ENCODE measurements around the gene BTBD2. TPM values are rescaled to one million over a fixed set of nuclear protein-coding genes. Genes with fewer than 3 reads are reported as not detected.
A peak's percentile ranks its signal among the peaks of the same experiment; 100 is the strongest.

BTBD2 gene
- total and polyA plus RNA-seq, 2 of the 8 experiments (the other 6 are each of a cell fraction or from before 2014, with no cell fraction given) = 91.7 to 92.3 TPM

GRCh38 chr19:2061495-2062388, 46.2 kb upstream of the BTBD2 start:
- DNase-seq (ENCODE audit: low read depth in 1 of 2, low spot score in 2 of 2) = peak; percentile 93 to 98
- no peak overlapping the region; the same call in none of the 2 replicates for H3K18ac ChIP-seq (ENCODE audit: extremely low read depth, low read length)
- peaks cover 5% of the 10 kb centered on the region; the same call in 1 of the 2 replicates for H3K23me2 ChIP-seq (ENCODE audit: low read depth, low read length)
- ChIA-PET POLR2A (ENCODE audit: partially characterized antibody) (interaction anchor here (0.7 to 22.2 kb wide), 4 partner anchors 10 to 55 kb away, joined by 3 to 524 read pairs (median 54); partner anchors contain the start of gene MKNK2), CTCF (ENCODE audit: partially characterized antibody) (interaction anchor here (0.6 to 1.8 kb wide), 4 partner anchors 10 to 298 kb away, joined by 3 to 4 read pairs (median 3); partner anchors contain the start of gene MKNK2)
- H4K5ac ChIP-seq (ENCODE audit: insufficient read length, low read depth, low read length) = peak overlapping the region; percentile 69
- no peaks in the 10 kb centered on the region for H3K79me1 ChIP-seq (ENCODE audit: low read depth, low read length)
- FAIRE-seq = no peak
- peak overlapping the region; percentile 76 to 97 for H3K4me2 ChIP-seq (ENCODE audit: insufficient read depth in 1 of 2, low read depth in 2 of 2, low read length in 2 of 2)
- peak overlapping the region; percentile 76; the same call in 1 of the 2 replicates for H2BK5ac ChIP-seq (ENCODE audit: low read depth, low read length)
- peak overlapping the region; percentile 32; the same call in 1 of the 2 replicates for H2BK20ac ChIP-seq (ENCODE audit: low read length)
- H3K14ac ChIP-seq (ENCODE audit: insufficient read length) = no peak overlapping the region
- H3K36me3 ChIP-seq (ENCODE audit: control insufficient read depth in 2 of 4, insufficient read depth in 4 of 4, low read length in 3 of 4) = no peaks in the 10 kb centered on the region
- H3K4me1 ChIP-seq (replicated peaks in 1 of 4; ENCODE audit: control insufficient read depth in 3 of 4, insufficient read depth in 4 of 4, low read length in 3 of 4) = peaks cover 4 to 28% (median 19%) of the 10 kb centered on the region in 4 experiments
- H2AK5ac ChIP-seq (ENCODE audit: low read depth, low read length) = no peak overlapping the region
- no peaks in the 10 kb centered on the region for H3K9me3 ChIP-seq (ENCODE audit: insufficient read depth in 2 of 2, low read depth in 1 of 2, low read length in 1 of 2)
- peak overlapping the region; percentile 33 for H3K56ac ChIP-seq (replicated peaks; ENCODE audit: insufficient read length, low read depth, low read length)
- H2BK15ac ChIP-seq (ENCODE audit: low read length) = peak overlapping the region; percentile 81; the same call in 1 of the 2 replicates
- peak overlapping the region; percentile 69 for H2BK120ac ChIP-seq (replicated peaks; ENCODE audit: low read depth, low read length)
- peak overlapping the region; percentile 78 for H3K4ac ChIP-seq (replicated peaks; ENCODE audit: insufficient read length, low read depth, low read length)
- H3K23ac ChIP-seq (ENCODE audit: insufficient read length) = no peak overlapping the region
- H2AFZ ChIP-seq (ENCODE audit: low read length) = no peak overlapping the region
- no peaks in the 10 kb centered on the region for H3K27me3 ChIP-seq (replicated peaks in 1 of 4; ENCODE audit: control insufficient read depth in 3 of 4, extremely low read depth in 1 of 4, insufficient read depth in 3 of 4, low read length in 3 of 4)
- peak overlapping the region; percentile 41 to 68 (median 54) for H3K4me3 ChIP-seq (ENCODE audit: extremely low read depth in 1 of 4, insufficient read depth in 2 of 4, low read depth in 3 of 4, low read length in 4 of 4)
- no peaks in the 10 kb centered on the region for H4K20me1 ChIP-seq (replicated peaks in 1 of 2; ENCODE audit: control insufficient read depth in 1 of 2, insufficient read depth in 2 of 2, low read length in 2 of 2)
- H4K91ac ChIP-seq (replicated peaks; ENCODE audit: insufficient read length, low read length) = peak overlapping the region; percentile 97
- peak overlapping the region; percentile 89 for H4K8ac ChIP-seq (ENCODE audit: extremely low read depth, insufficient read depth, low read length)
- no peaks in the 10 kb centered on the region for H3K79me2 ChIP-seq (ENCODE audit: control insufficient read depth in 1 of 2, insufficient read depth in 2 of 2, low read length in 2 of 2)
- peak overlapping the region; percentile 63; the same call in 1 of the 2 replicates for H2BK12ac ChIP-seq (ENCODE audit: low read depth, low read length)
- H3K9ac ChIP-seq (replicated peaks in 1 of 4; ENCODE audit: extremely low read depth in 1 of 4, low read depth in 3 of 4, low read length in 3 of 4) = peak overlapping the region; percentile 19 to 80 (median 75)
- 9% methylated on average over 38 of the region's 50 CpGs; no CpG with 5 or more reads in 1 of the 2 experiments for WGBS, 2 experiments (ENCODE audit: extremely low coverage in 1 of 2, insufficient coverage in 1 of 2, insufficient read length in 1 of 2, insufficient replicate concordance in 2 of 2, low coverage in 1 of 2, low lambda C conversion rate in 2 of 2, missing lambda C conversion rate in 1 of 2)
- H3K27ac ChIP-seq (ENCODE audit: low read depth, low read length) = peak overlapping the region; percentile 92
- TF ChIP-seq POLR2AphosphoS5 (IDR thresholded peaks at IDR 0.05; ENCODE audit: low read depth, low read length) (peak; percentile 78), PHF8 (conservative IDR thresholded peaks at IDR 0.05; ENCODE audit: low read depth, low read length) (no peak; the same call in 1 of the 2 replicates), MAX (IDR thresholded peaks at IDR 0.05) (peak; percentile 80), GABPA (IDR thresholded peaks at IDR 0.05; ENCODE audit: borderline replicate concordance, insufficient read depth, low read length) (no peak), CHD1 (IDR thresholded peaks at IDR 0.05; ENCODE audit: low read depth, low read length) (no peak), KDM1A (IDR thresholded peaks at IDR 0.05; ENCODE audit: borderline replicate concordance, low read length) (no peak), BRCA1 (IDR thresholded peaks at IDR 0.05; ENCODE audit: low read depth, low read length) (no peak)
